Peyer's patch (tissue), 4 donors: ENCODE data around the gene GIPC2. TPM values are rescaled to one million over a fixed set of nuclear protein-coding genes. Genes with fewer than 3 reads are reported as not detected.

ENCODE experiments used
- DNase-seq, 3 donors: peaks; one replicate each; pipeline ENCODE4 v3.0.0-alpha.2; 2017 to 2019
- H3K27ac ChIP-seq, 4 donors: fragments of 200-600 bp; sonication (generic); one replicate each; pipeline ENCODE4 v1.5.1; 2016 to 2019
- H3K27me3 ChIP-seq, 2 donors: fragments of 200-600 bp; sonication (generic); one replicate each; pipeline ENCODE4 v1.5.1; 2019
- H3K36me3 ChIP-seq, 3 donors: fragments of 200-600 bp; sonication (generic); one replicate each; pipeline ENCODE4 v1.5.1; 2016 to 2019
- H3K4me1 ChIP-seq, 4 donors: fragments of 200-600 bp; sonication (generic); one replicate each; pipeline ENCODE4 v1.5.1; 2016 to 2019
- H3K4me3 ChIP-seq, 4 donors: fragments of 200-600 bp; sonication (generic); 1 replicate in 3 of 4; 2 replicates in 1 of 4; pipeline ENCODE4 v1.5.1; 2016 to 2019; ENCODE audit warnings: mild to moderate bottlenecking in 1 of 4
- H3K9me3 ChIP-seq, 4 donors: fragments of 200-600 bp; sonication (generic); one replicate each; pipeline ENCODE4 v1.5.1; 2016 to 2019; ENCODE audit warnings: mild to moderate bottlenecking in 1 of 4
- CTCF ChIP-seq, 6 experiments: fragments of 450-650 bp in 4 of 6; fragments of 200-600 bp in 2 of 6; sonication (generic) in 1 of 6; IDR thresholded peaks; one replicate each; pipeline ENCODE4 v1.5.1; 2017 to 2019; ENCODE audit warnings: antibody characterized with exemption in 6 of 6, mild to moderate bottlenecking in 3 of 6, moderate library complexity in 1 of 6
- POLR2A ChIP-seq, 2 donors: fragments of 450-650 bp; IDR thresholded peaks; one replicate each; pipeline ENCODE4 v1.5.1; 2017; ENCODE audit warnings: antibody characterized with exemption in 2 of 2, mild to moderate bottlenecking in 2 of 2, moderate library complexity in 2 of 2
- total RNA-seq, 4 donors: library from RNA; depleted of rRNA; stranded (reverse); fragments of >200 nt; gene quantifications; one replicate each; pipeline ENCODE4 v1.1.0, GENCODE V29; 2016

GIPC2 gene
- total RNA-seq, 4 donors from 2014 or later, result 21.5 to 103 (median 52.2) TPM

- H3K4me3 ChIP-seq, result no peak overlapping the region
- H3K9me3 ChIP-seq, result no peaks in the 10 kb centered on the region
- no peaks in the 10 kb centered on the region for H3K36me3 ChIP-seq
- H3K27ac ChIP-seq, result peak overlapping the region in 1 of 4 donors; percentile 5
- no peak for DNase-seq
- H3K4me1 ChIP-seq, result no peaks in the 10 kb centered on the region
- H3K27me3 ChIP-seq, result no peaks in the 10 kb centered on the region
- TF ChIP-seq POLR2A (IDR thresholded peaks at IDR 0.05) (no peak), CTCF (IDR thresholded peaks at IDR 0.05) (no peak)
Measured at GRCh38 chr1:78038071-78038470, 7.7 kb upstream of the GIPC2 start.

GRCh38 chr1:78038491-78038939, 7.3 kb upstream of the GIPC2 start:
- Histone ChIP-seq H3K36me3 (no peaks in the 10 kb centered on the region), H3K27me3 (no peaks in the 10 kb centered on the region), H3K9me3 (no peaks in the 10 kb centered on the region), H3K4me3 (no peak overlapping the region), H3K4me1 (no peaks in the 10 kb centered on the region), H3K27ac (peak overlapping the region in 1 of 4 donors; percentile 5)
- no peak for DNase-seq
- TF ChIP-seq CTCF (IDR thresholded peaks at IDR 0.05), result no peak

GRCh38 chr1:78040484-78041089, 5.2 kb upstream of the GIPC2 start:
- Histone ChIP-seq H3K36me3 (no peaks in the 10 kb centered on the region), H3K4me3 (no peak overlapping the region), H3K9me3 (no peaks in the 10 kb centered on the region), H3K27me3 (no peaks in the 10 kb centered on the region), H3K27ac (no peak overlapping the region), H3K4me1 (peaks cover 0 to 5% (median 0%) of the 10 kb centered on the region in 4 donors)
- no peak for TF ChIP-seq POLR2A (IDR thresholded peaks at IDR 0.05)
- no peak for TF ChIP-seq CTCF (IDR thresholded peaks at IDR 0.05)
- no peak for DNase-seq

- TF ChIP-seq CTCF (IDR thresholded peaks at IDR 0.05) (no peak), POLR2A (IDR thresholded peaks at IDR 0.05) (no peak)
- no peak for DNase-seq
- H3K4me1 ChIP-seq, result peaks cover 0 to 5% (median 0%) of the 10 kb centered on the region in 4 donors
Measured at GRCh38 chr1:78043436-78043835, 2.3 kb upstream of the GIPC2 start.

GRCh38 chr1:78044796-78045562, 787 bp upstream of the GIPC2 start:
- H3K9me3 ChIP-seq, result no peaks in the 10 kb centered on the region
- H3K4me3 ChIP-seq, result peak overlapping the region in 3 of 4 donors; percentile 65 to 85 (median 81)
- no peaks in the 10 kb centered on the region for H3K27me3 ChIP-seq
- H3K36me3 ChIP-seq, result no peaks in the 10 kb centered on the region
- H3K4me1 ChIP-seq, result peaks cover 0 to 5% (median 0%) of the 10 kb centered on the region in 4 donors
- TF ChIP-seq POLR2A (IDR thresholded peaks at IDR 0.05) (no peak), CTCF (IDR thresholded peaks at IDR 0.05) (no peak)
- H3K27ac ChIP-seq, result peak overlapping the region in 3 of 4 donors; percentile 77 to 92 (median 88)
- DNase-seq, result no peak

More at GRCh38 chr1:78043436-78043835, 2.3 kb upstream of the GIPC2 start:
- no peaks in the 10 kb centered on the region for H3K9me3 ChIP-seq
- no peaks in the 10 kb centered on the region for H3K27me3 ChIP-seq
- no peak overlapping the region for H3K27ac ChIP-seq
- H3K4me3 ChIP-seq, result no peak overlapping the region
- no peaks in the 10 kb centered on the region for H3K36me3 ChIP-seq
